MM.1S (cell line): ENCODE data around the gene LGALS8.

Experiments used
- CTCF ChIP-seq: fragments of 300-600 bp; sonication (generic); IDR thresholded peaks from 2 replicates; pipeline ENCODE4 v1.5.1; 2016; ENCODE audit warnings: antibody characterized with exemption, low read length, mixed read lengths
- EZH2 ChIP-seq: fragments of 300-600 bp; sonication (generic); optimal IDR thresholded peaks from 2 replicates; pipeline ENCODE3; 2017; ENCODE audit warnings: low read depth, mild to moderate bottlenecking, antibody characterized with exemption, low read length, mixed read lengths

- TF ChIP-seq CTCF (no peak), EZH2 (no peak)
Measured at GRCh38 chr1:236494082-236494481, 29.7 kb upstream of the LGALS8 start.
